ENCODE results near the gene COL4A2. TPM values are rescaled to one million over a fixed set of nuclear protein-coding genes. Genes with fewer than 3 reads are reported as not detected.
A peak's percentile ranks its signal among the peaks of the same experiment; 100 is the strongest.

The COL4A2 gene
- polyA plus RNA-seq, 2 of the 4 experiments (the other 2 are of a cell fraction) = 46.9 to 119 TPM

- TF ChIP-seq, protein P1, sequence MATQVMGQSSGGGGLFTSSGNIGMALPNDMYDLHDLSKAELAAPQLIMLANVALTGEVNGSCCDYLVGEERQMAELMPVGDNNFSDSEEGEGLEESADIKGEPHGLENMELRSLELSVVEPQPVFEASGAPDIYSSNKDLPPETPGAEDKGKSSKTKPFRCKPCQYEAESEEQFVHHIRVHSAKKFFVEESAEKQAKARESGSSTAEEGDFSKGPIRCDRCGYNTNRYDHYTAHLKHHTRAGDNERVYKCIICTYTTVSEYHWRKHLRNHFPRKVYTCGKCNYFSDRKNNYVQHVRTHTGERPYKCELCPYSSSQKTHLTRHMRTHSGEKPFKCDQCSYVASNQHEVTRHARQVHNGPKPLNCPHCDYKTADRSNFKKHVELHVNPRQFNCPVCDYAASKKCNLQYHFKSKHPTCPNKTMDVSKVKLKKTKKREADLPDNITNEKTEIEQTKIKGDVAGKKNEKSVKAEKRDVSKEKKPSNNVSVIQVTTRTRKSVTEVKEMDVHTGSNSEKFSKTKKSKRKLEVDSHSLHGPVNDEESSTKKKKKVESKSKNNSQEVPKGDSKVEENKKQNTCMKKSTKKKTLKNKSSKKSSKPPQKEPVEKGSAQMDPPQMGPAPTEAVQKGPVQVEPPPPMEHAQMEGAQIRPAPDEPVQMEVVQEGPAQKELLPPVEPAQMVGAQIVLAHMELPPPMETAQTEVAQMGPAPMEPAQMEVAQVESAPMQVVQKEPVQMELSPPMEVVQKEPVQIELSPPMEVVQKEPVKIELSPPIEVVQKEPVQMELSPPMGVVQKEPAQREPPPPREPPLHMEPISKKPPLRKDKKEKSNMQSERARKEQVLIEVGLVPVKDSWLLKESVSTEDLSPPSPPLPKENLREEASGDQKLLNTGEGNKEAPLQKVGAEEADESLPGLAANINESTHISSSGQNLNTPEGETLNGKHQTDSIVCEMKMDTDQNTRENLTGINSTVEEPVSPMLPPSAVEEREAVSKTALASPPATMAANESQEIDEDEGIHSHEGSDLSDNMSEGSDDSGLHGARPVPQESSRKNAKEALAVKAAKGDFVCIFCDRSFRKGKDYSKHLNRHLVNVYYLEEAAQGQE (IDR thresholded peaks at IDR 0.05) = no peak
- no peak for TF ChIP-seq POLR2AphosphoS2 (conservative IDR thresholded peaks at IDR 0.05; ENCODE audit: low read length)
- no peak for TF ChIP-seq ZFP36 (IDR thresholded peaks at IDR 0.05; ENCODE audit: borderline replicate concordance, partially characterized antibody)
- TF ChIP-seq, protein P2, sequence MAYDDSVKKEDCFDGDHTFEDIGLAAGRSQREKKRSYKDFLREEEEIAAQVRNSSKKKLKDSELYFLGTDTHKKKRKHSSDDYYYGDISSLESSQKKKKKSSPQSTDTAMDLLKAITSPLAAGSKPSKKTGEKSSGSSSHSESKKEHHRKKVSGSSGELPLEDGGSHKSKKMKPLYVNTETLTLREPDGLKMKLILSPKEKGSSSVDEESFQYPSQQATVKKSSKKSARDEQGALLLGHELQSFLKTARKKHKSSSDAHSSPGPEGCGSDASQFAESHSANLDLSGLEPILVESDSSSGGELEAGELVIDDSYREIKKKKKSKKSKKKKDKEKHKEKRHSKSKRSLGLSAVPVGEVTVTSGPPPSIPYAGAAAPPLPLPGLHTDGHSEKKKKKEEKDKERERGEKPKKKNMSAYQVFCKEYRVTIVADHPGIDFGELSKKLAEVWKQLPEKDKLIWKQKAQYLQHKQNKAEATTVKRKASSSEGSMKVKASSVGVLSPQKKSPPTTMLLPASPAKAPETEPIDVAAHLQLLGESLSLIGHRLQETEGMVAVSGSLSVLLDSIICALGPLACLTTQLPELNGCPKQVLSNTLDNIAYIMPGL (CRISPR knock-in tag; IDR thresholded peaks at IDR 0.05; ENCODE audit: borderline replicate concordance) = no peak
These were observed 191.7 kb downstream of the COL4A2 start (continued) for GRCh38 chr13:110498765-110499164.

GRCh38 chr13:110499621-110500281 lies 192.7 kb downstream of the COL4A2 start:
- ChIA-PET POLR2A (no interaction called here), CTCF (no interaction called here)
- no peak overlapping the region for H3K27ac ChIP-seq
- no peaks in the 10 kb centered on the region for H3K9me3 ChIP-seq
- DNase-seq (ENCODE audit: low read depth in 1 of 2, low spot score in 1 of 2) (peak in 1 of 2 experiments; percentile 31), FAIRE-seq (no peak), ATAC-seq (peak in 1 of 2 experiments; percentile 49; a peak in 3 of 6 replicates)
- H3K4me2 ChIP-seq = no peak overlapping the region
- WGBS (ENCODE audit: missing lambda C conversion rate) = 60% methylated on average over 10 of the region's 10 CpGs
- TF ChIP-seq ELK1 (IDR thresholded peaks at IDR 0.05; ENCODE audit: low read depth, low read length) (no peak), RNF2 (IDR thresholded peaks at IDR 0.05; ENCODE audit: borderline replicate concordance, low read depth) (no peak)
- H3K4me1 ChIP-seq = no peaks in the 10 kb centered on the region
- no peak overlapping the region for H3K4me3 ChIP-seq

GRCh38 chr13:110500341-110500740 lies 193.3 kb downstream of the COL4A2 start:
- 71% methylated on average over 3 of the region's 3 CpGs for WGBS (ENCODE audit: missing lambda C conversion rate)
- H3K4me3 ChIP-seq = no peak overlapping the region
- no peaks in the 10 kb centered on the region for H3K9me3 ChIP-seq
- CTCF ChIA-PET = no interaction called here
- POLR2A ChIA-PET = no interaction called here
- H3K4me1 ChIP-seq = no peaks in the 10 kb centered on the region
- H3K4me2 ChIP-seq = no peak overlapping the region
- DNase-seq (ENCODE audit: low read depth in 1 of 2, low spot score in 1 of 2) (no peak), FAIRE-seq (no peak), ATAC-seq (no peak)
- H3K27ac ChIP-seq = no peak overlapping the region
- TF ChIP-seq HDAC2 (IDR thresholded peaks at IDR 0.05) (no peak), JUNB (IDR thresholded peaks at IDR 0.05) (no peak), FOSL2 (IDR thresholded peaks at IDR 0.05) (no peak), FOSL2 (CRISPR knock-in tag; IDR thresholded peaks at IDR 0.05) (no peak), ZC3H11A (IDR thresholded peaks at IDR 0.05) (no peak), TP53 (CRISPR knock-in tag; IDR thresholded peaks at IDR 0.05) (no peak), HES2 (IDR thresholded peaks at IDR 0.05) (no peak), BHLHE40 (IDR thresholded peaks at IDR 0.05; ENCODE audit: low read depth, low read length) (no peak), HOXB13 (CRISPR knock-in tag; IDR thresholded peaks at IDR 0.05; ENCODE audit: low read depth) (no peak), KDM1A (IDR thresholded peaks at IDR 0.05; ENCODE audit: low read depth) (no peak), HOXB5 (CRISPR knock-in tag; IDR thresholded peaks at IDR 0.05) (no peak), PBX3 (IDR thresholded peaks at IDR 0.05) (no peak), GATA3 (IDR thresholded peaks at IDR 0.05; ENCODE audit: borderline replicate concordance) (no peak), RCOR1 (IDR thresholded peaks at IDR 0.05; ENCODE audit: low read depth, low read length) (no peak), MAFK (IDR thresholded peaks at IDR 0.05; ENCODE audit: partially characterized antibody) (no peak), POLR2AphosphoS2 (conservative IDR thresholded peaks at IDR 0.05; ENCODE audit: low read length) (no peak), ZNF302 (CRISPR knock-in tag; IDR thresholded peaks at IDR 0.05) (no peak), JUN (IDR thresholded peaks at IDR 0.05) (no peak), CEBPB (IDR thresholded peaks at IDR 0.05) (no peak)
- TF ChIP-seq, protein P1 (IDR thresholded peaks at IDR 0.05) = no peak
